ENCODE data around the gene ATP13A5.

DNA sequence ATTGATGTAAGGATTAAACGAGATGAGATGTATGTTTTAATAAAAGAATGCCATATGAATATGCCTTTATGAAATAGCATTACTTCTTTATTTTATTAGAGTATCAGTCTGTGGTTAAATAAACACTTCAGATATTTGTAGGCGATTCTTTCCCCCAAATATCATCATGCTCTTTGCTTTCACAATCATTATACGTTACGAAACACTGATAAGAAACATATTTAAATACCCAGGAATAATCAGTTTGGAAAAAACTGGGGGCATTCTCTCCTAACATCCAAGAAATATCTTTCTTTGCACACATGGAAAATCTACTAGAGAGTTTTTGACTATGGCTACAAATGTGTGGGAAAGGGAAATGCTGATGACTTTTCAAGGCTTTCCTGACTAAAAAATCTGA, 142.0 kb downstream of the ATP13A5 start:
- TF ChIP-seq, protein P1, sequence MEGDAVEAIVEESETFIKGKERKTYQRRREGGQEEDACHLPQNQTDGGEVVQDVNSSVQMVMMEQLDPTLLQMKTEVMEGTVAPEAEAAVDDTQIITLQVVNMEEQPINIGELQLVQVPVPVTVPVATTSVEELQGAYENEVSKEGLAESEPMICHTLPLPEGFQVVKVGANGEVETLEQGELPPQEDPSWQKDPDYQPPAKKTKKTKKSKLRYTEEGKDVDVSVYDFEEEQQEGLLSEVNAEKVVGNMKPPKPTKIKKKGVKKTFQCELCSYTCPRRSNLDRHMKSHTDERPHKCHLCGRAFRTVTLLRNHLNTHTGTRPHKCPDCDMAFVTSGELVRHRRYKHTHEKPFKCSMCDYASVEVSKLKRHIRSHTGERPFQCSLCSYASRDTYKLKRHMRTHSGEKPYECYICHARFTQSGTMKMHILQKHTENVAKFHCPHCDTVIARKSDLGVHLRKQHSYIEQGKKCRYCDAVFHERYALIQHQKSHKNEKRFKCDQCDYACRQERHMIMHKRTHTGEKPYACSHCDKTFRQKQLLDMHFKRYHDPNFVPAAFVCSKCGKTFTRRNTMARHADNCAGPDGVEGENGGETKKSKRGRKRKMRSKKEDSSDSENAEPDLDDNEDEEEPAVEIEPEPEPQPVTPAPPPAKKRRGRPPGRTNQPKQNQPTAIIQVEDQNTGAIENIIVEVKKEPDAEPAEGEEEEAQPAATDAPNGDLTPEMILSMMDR (IDR thresholded peaks at IDR 0.05): no peak
- TF ChIP-seq POLR2A (IDR thresholded peaks at IDR 0.05): no peak

Measured in body of pancreas (tissue), 4 donors.